H1 (cell line): ENCODE results near the gene IP6K3. TPM values are rescaled to one million over a fixed set of nuclear protein-coding genes. Genes with fewer than 3 reads are reported as not detected.

Experiments
- CTCF ChIA-PET: fragments of 300-600 bp; sonication (Branson Sonifier 250); formaldehyde crosslinking; loops from one replicate; lab custom pipeline; 2021; ENCODE audit not compliant: partially characterized antibody; lab: Charles Lee
- POLR2A ChIA-PET: fragments of 300-600 bp; sonication (Branson Sonifier 250); formaldehyde crosslinking; loops from one replicate; lab custom pipeline; 2021; ENCODE audit warnings: inconsistent platforms; ENCODE audit not compliant: partially characterized antibody; lab: Charles Lee
- DNase-seq, 2 experiments: peaks; one replicate each; pipeline versions ENCODE4 v3.0.0 to v3.0.0-alpha.2; 2010 to 2022; ENCODE audit warnings: low spot score in 2 of 2, low read depth in 1 of 2, mixed read lengths in 1 of 2
- FAIRE-seq: peaks from 2 replicates; lab custom pipeline; 2011; peaks lifted over from hg19 to GRCh38; lab: Jason Lieb, UNC
- H2AFZ ChIP-seq: 2 replicates; pipeline ENCODE4 v1.8.1; 2012; ENCODE audit warnings: low read length, inconsistent platforms
- H2AK5ac ChIP-seq: 2 replicates; pipeline ENCODE4 v1.6.1; 2013; ENCODE audit warnings: low read depth, low read length
- H2BK120ac ChIP-seq: replicated peaks from 2 replicates; pipeline ENCODE3; 2013; ENCODE audit warnings: low read depth, low read length, inconsistent platforms
- H2BK12ac ChIP-seq: 2 replicates; pipeline ENCODE4 v1.6.1; 2013; ENCODE audit warnings: low read depth, low read length
- H2BK15ac ChIP-seq: 2 replicates; pipeline ENCODE4 v1.6.1; 2013; ENCODE audit warnings: low read length
- H2BK20ac ChIP-seq: 2 replicates; pipeline ENCODE4 v1.6.1; 2013; ENCODE audit warnings: low read length
- H2BK5ac ChIP-seq: 2 replicates; pipeline ENCODE4 v1.6.1; 2013; ENCODE audit warnings: low read depth, low read length
- H3K14ac ChIP-seq: 2 replicates; pipeline ENCODE4 v1.6.1; 2013; ENCODE audit warnings: inconsistent platforms; ENCODE audit not compliant: insufficient read length
- H3K18ac ChIP-seq: 2 replicates; pipeline ENCODE4 v1.6.1; 2013; ENCODE audit warnings: low read length; ENCODE audit errors: extremely low read depth
- H3K23ac ChIP-seq: 2 replicates; pipeline ENCODE4 v1.6.1; 2013; ENCODE audit warnings: inconsistent platforms; ENCODE audit not compliant: insufficient read length
- H3K23me2 ChIP-seq: 2 replicates; pipeline ENCODE4 v1.6.1; 2013; ENCODE audit warnings: low read depth, low read length
- H3K27ac ChIP-seq: 2 replicates; pipeline ENCODE4 v1.6.1; 2011; ENCODE audit warnings: low read depth, low read length, inconsistent platforms
- H3K27me3 ChIP-seq, 4 experiments: replicated peaks in 1 of 4; 1 replicate in 1 of 4; 2 replicates in 3 of 4; pipeline versions ENCODE4 v1.6.1 to v1.8.1; 2011 to 2013; ENCODE audit warnings: low read length in 3 of 4, mild to moderate bottlenecking in 3 of 4, inconsistent platforms in 2 of 4, mixed read lengths in 2 of 4, moderate library complexity in 1 of 4; ENCODE audit not compliant: control insufficient read depth in 3 of 4, insufficient read depth in 3 of 4; ENCODE audit errors: extremely low read depth in 1 of 4
- H3K36me3 ChIP-seq, 4 experiments: 2 replicates each; pipeline versions ENCODE4 v1.6.1 to v1.8.1; 2011 to 2013; ENCODE audit warnings: mild to moderate bottlenecking in 4 of 4, low read length in 3 of 4, moderate library complexity in 2 of 4, control low read depth in 1 of 4, inconsistent platforms in 1 of 4; ENCODE audit not compliant: insufficient read depth in 4 of 4, control insufficient read depth in 2 of 4
- H3K4ac ChIP-seq: replicated peaks from 2 replicates; pipeline ENCODE3; 2013; ENCODE audit warnings: low read length, low read depth, mixed read lengths, inconsistent platforms; ENCODE audit not compliant: insufficient read length
- H3K4me1 ChIP-seq, 4 experiments: replicated peaks in 1 of 4; 1 replicate in 1 of 4; 2 replicates in 3 of 4; pipeline versions ENCODE4 v1.6.1 to v1.8.1; 2011 to 2013; ENCODE audit warnings: low read length in 3 of 4, inconsistent platforms in 2 of 4, mixed read lengths in 1 of 4; ENCODE audit not compliant: insufficient read depth in 4 of 4, control insufficient read depth in 3 of 4
- H3K4me2 ChIP-seq, 2 experiments: 2 replicates each; pipeline versions ENCODE4 v1.6.1 to v1.8.1; 2011 to 2013; ENCODE audit warnings: low read depth in 2 of 2, low read length in 2 of 2, control low read depth in 1 of 2, inconsistent platforms in 1 of 2, mild to moderate bottlenecking in 1 of 2; ENCODE audit not compliant: insufficient read depth in 1 of 2
- H3K4me3 ChIP-seq, 4 experiments: fragments of 200-600, 300-600 bp in 1 of 4; sonication (generic), shearing (Covaris generic), sonication (Bioruptor Twin) in 1 of 4; 2 replicates each; pipeline versions ENCODE4 v1.5.1 to v1.8.1; 2011 to 2016; ENCODE audit warnings: low read length in 4 of 4, low read depth in 3 of 4, control low read depth in 2 of 4, inconsistent platforms in 2 of 4, mild to moderate bottlenecking in 2 of 4, mixed read lengths in 1 of 4, moderate library complexity in 1 of 4; ENCODE audit not compliant: insufficient read depth in 2 of 4; ENCODE audit errors: extremely low read depth in 1 of 4
- H3K56ac ChIP-seq: replicated peaks from 2 replicates; pipeline ENCODE3; 2013; ENCODE audit warnings: low read depth, mild to moderate bottlenecking, mixed read lengths, low read length, inconsistent platforms; ENCODE audit not compliant: insufficient read length
- H3K79me1 ChIP-seq: 2 replicates; pipeline ENCODE4 v1.6.1; 2013; ENCODE audit warnings: low read depth, low read length, control low read depth
- H3K79me2 ChIP-seq, 2 experiments: 2 replicates each; pipeline versions ENCODE4 v1.6.1 to v1.8.1; 2012 to 2013; ENCODE audit warnings: low read length in 2 of 2, mild to moderate bottlenecking in 2 of 2, inconsistent platforms in 1 of 2; ENCODE audit not compliant: insufficient read depth in 2 of 2, control insufficient read depth in 1 of 2
- H3K9ac ChIP-seq, 4 experiments: replicated peaks in 1 of 4; 1 replicate in 1 of 4; 2 replicates in 3 of 4; pipeline versions ENCODE4 v1.6.1 to v1.8.1; 2011 to 2013; ENCODE audit warnings: low read depth in 3 of 4, low read length in 3 of 4, control low read depth in 2 of 4, mild to moderate bottlenecking in 2 of 4, moderate library complexity in 2 of 4, inconsistent platforms in 1 of 4; ENCODE audit errors: extremely low read depth in 1 of 4
- H3K9me3 ChIP-seq, 2 experiments: 2 replicates each; pipeline versions ENCODE4 v1.6.1 to v1.8.1; 2012 to 2013; ENCODE audit warnings: mild to moderate bottlenecking in 2 of 2, moderate library complexity in 2 of 2, control low read depth in 1 of 2, inconsistent platforms in 1 of 2, low read depth in 1 of 2, low read length in 1 of 2, mixed read lengths in 1 of 2; ENCODE audit not compliant: insufficient read depth in 2 of 2
- H4K20me1 ChIP-seq, 2 experiments: replicated peaks in 1 of 2; 2 replicates each; pipeline versions ENCODE3 to v1.8.1; 2011 to 2013; ENCODE audit warnings: inconsistent platforms in 2 of 2, low read length in 2 of 2, mild to moderate bottlenecking in 1 of 2; ENCODE audit not compliant: insufficient read depth in 2 of 2, control insufficient read depth in 1 of 2
- H4K5ac ChIP-seq: 2 replicates; pipeline ENCODE4 v1.6.1; 2013; ENCODE audit warnings: low read length, low read depth, mixed read lengths, inconsistent platforms; ENCODE audit not compliant: insufficient read length
- H4K8ac ChIP-seq: 2 replicates; pipeline ENCODE4 v1.8.0; 2013; ENCODE audit warnings: mild to moderate bottlenecking, moderate library complexity, low read length, inconsistent platforms; ENCODE audit not compliant: insufficient read depth; ENCODE audit errors: extremely low read depth
- H4K91ac ChIP-seq: replicated peaks from 2 replicates; pipeline ENCODE3; 2013; ENCODE audit warnings: low read length, mixed read lengths, inconsistent platforms; ENCODE audit not compliant: insufficient read length
- CHD1 ChIP-seq: IDR thresholded peaks from 2 replicates; pipeline ENCODE4 v1.6.1; 2012; ENCODE audit warnings: low read depth, low read length, improper control_type of control experiment
- CHD2 ChIP-seq: IDR thresholded peaks from 2 replicates; pipeline ENCODE4 v1.6.1; 2012; ENCODE audit warnings: low read length, improper control_type of control experiment
- EP300 ChIP-seq, 2 experiments: IDR thresholded peaks; 1 replicate in 1 of 2; 2 replicates in 1 of 2; pipeline ENCODE4 v1.6.1; 2011 to 2012; ENCODE audit warnings: low read depth in 2 of 2, low read length in 2 of 2, mild to moderate bottlenecking in 2 of 2, borderline replicate concordance in 1 of 2, inconsistent platforms in 1 of 2, moderate library complexity in 1 of 2
- MAX ChIP-seq: IDR thresholded peaks from 2 replicates; pipeline ENCODE4 v1.6.1; 2012; ENCODE audit warnings: inconsistent platforms
- NRF1 ChIP-seq: IDR thresholded peaks from 2 replicates; pipeline ENCODE4 v1.6.1; 2011; ENCODE audit warnings: mild to moderate bottlenecking, low read depth, low read length, improper control_type of control experiment
- POLR2A ChIP-seq, 2 experiments: IDR thresholded peaks; 1 replicate in 1 of 2; 2 replicates in 1 of 2; pipeline ENCODE4 v1.6.1; 2011; ENCODE audit warnings: low read depth in 2 of 2, low read length in 2 of 2, mild to moderate bottlenecking in 2 of 2; ENCODE audit errors: control extremely low read depth in 1 of 2
- POLR2AphosphoS5 ChIP-seq: IDR thresholded peaks from 2 replicates; pipeline ENCODE4 v1.6.1; 2011; ENCODE audit warnings: low read depth, low read length
- RFX5 ChIP-seq: IDR thresholded peaks from 2 replicates; pipeline ENCODE4 v1.6.1; 2011; ENCODE audit warnings: low read depth, low read length, improper control_type of control experiment, borderline replicate concordance
- SP1 ChIP-seq: IDR thresholded peaks from 2 replicates; pipeline ENCODE4 v1.6.1; 2011; ENCODE audit warnings: low read depth, low read length
- SP2 ChIP-seq: IDR thresholded peaks from 2 replicates; pipeline ENCODE4 v1.6.1; 2012; ENCODE audit warnings: mild to moderate bottlenecking, low read length, inconsistent platforms
- TCF12 ChIP-seq: IDR thresholded peaks from 2 replicates; pipeline ENCODE4 v1.6.1; 2011; ENCODE audit warnings: low read depth, mild to moderate bottlenecking, low read length
- ZNF274 ChIP-seq: IDR thresholded peaks from 2 replicates; pipeline ENCODE4 v1.7.0; 2012; ENCODE audit warnings: low read length, borderline replicate concordance; ENCODE audit errors: extremely low read depth
- WGBS, 2 experiments: shearing (Covaris generic) in 1 of 2; methylation state at CpG; one replicate each; pipeline versions ENCODE4 v1.1.6 to v1.1.7; 2013 to 2015; ENCODE audit warnings: low lambda C conversion rate in 2 of 2, mixed read lengths in 2 of 2, inconsistent platforms in 1 of 2, low coverage in 1 of 2, missing lambda C conversion rate in 1 of 2; ENCODE audit not compliant: insufficient replicate concordance in 2 of 2, insufficient coverage in 1 of 2, insufficient read length in 1 of 2; ENCODE audit errors: extremely low coverage in 1 of 2, missing lambda C conversion rate in 1 of 2; 5-methylcytosine and 5-hydroxymethylcytosine counted together
- polyA plus RNA-seq, 7 experiments: library from polyadenylated mRNA; depleted of rRNA in 3 of 7; stranded (reverse) in 5 of 7; unstranded in 2 of 7; fragments of >200 nt in 5 of 7; fragments of 200-250 nt in 2 of 7; gene quantifications; 1 replicate in 5 of 7; 2 replicates in 1 of 7; 4 replicates in 1 of 7; pipeline versions ENCODE4 v1.2.1 to v1.2.3, GENCODE V29; 2011 to 2013; ENCODE audit warnings: missing spikeins in 2 of 7, mixed read lengths in 2 of 7
- total RNA-seq: library from RNA; stranded (reverse); fragmentation: NEBNext Ultra II Directional; extraction: Animal tissue kit (Norgen Biotek cat#: 25700); gene quantifications from 2 replicates; pipeline ENCODE4 v1.2.1, GENCODE V29; 2021

The IP6K3 gene
- total and polyA plus RNA-seq, 2 of the 8 experiments (the other 6 are each of a cell fraction or from before 2014, with no cell fraction given), result 0.22 to 0.73 TPM

GRCh38 chr6:33713786-33714185 lies 32.9 kb downstream of the IP6K3 start:
- peaks cover 7 to 16% (median 13%) of the 10 kb centered on the region in 4 experiments for H3K36me3 ChIP-seq
- H4K5ac ChIP-seq, result no peak overlapping the region
- H3K9ac ChIP-seq, result no peak overlapping the region
- no peak overlapping the region for H2BK15ac ChIP-seq
- H3K79me1 ChIP-seq, result peaks cover 12% of the 10 kb centered on the region
- no peak overlapping the region for H3K14ac ChIP-seq
- no peak overlapping the region for H3K4ac ChIP-seq
- ChIA-PET CTCF (interaction anchor here (1.0 to 4.3 kb wide), 8 partner anchors 12 to 124 kb away, joined by 3 to 28 read pairs (median 5); no protein-coding TSS in a partner anchor), POLR2A (interaction anchor here (0.9 to 1.7 kb wide), 3 partner anchors 10 to 128 kb away, joined by 3 read pairs; no protein-coding TSS in a partner anchor)
- no peaks in the 10 kb centered on the region for H3K27me3 ChIP-seq
- no peak overlapping the region for H3K23ac ChIP-seq
- no peak overlapping the region for H3K18ac ChIP-seq
- H3K23me2 ChIP-seq, result peaks cover 2% of the 10 kb centered on the region; the same call in 1 of the 2 replicates
- no peak overlapping the region for H2AK5ac ChIP-seq
- H2BK120ac ChIP-seq, result no peak overlapping the region
- H3K79me2 ChIP-seq, result peaks cover 0 to 15% of the 10 kb centered on the region in 2 experiments; a peak in 2 of 4 replicates
- H2AFZ ChIP-seq, result no peak overlapping the region
- WGBS, 2 experiments, result 94% methylated on average over 2 of the region's 2 CpGs; no CpG with 5 or more reads in 1 of the 2 experiments
- H4K8ac ChIP-seq, result no peak overlapping the region
- H3K56ac ChIP-seq, result no peak overlapping the region
- H4K91ac ChIP-seq, result no peak overlapping the region
- peaks cover 2 to 14% (median 6%) of the 10 kb centered on the region in 4 experiments; a peak in 4 of 7 replicates for H3K4me1 ChIP-seq
- H2BK12ac ChIP-seq, result no peak overlapping the region
- DNase-seq, result no peak
- no peak overlapping the region for H3K4me2 ChIP-seq
- no peak overlapping the region for H3K27ac ChIP-seq
- H4K20me1 ChIP-seq, result peaks cover 0 to 3% of the 10 kb centered on the region in 2 experiments
- FAIRE-seq, result no peak
- TF ChIP-seq NRF1, result no peak
- TF ChIP-seq POLR2A (IDR thresholded peaks at IDR 0.05; ENCODE audit: control extremely low read depth in 1 of 2, low read depth in 2 of 2, low read length in 2 of 2), result no peak
- TF ChIP-seq MAX, result no peak
- TF ChIP-seq CHD1, result no peak
- no peak for TF ChIP-seq EP300 (IDR thresholded peaks at IDR 0.05; ENCODE audit: borderline replicate concordance in 1 of 2, low read depth in 2 of 2, low read length in 2 of 2)
- no peak for TF ChIP-seq RFX5
- TF ChIP-seq SP1, result no peak
- no peak for TF ChIP-seq SP2
- no peak for TF ChIP-seq TCF12
- no peak for TF ChIP-seq POLR2AphosphoS5
- no peak for TF ChIP-seq ZNF274
- no peak for TF ChIP-seq CHD2
- TF ChIP-seq, all 59 proteins: peak for 0
- no peaks in the 10 kb centered on the region for H3K9me3 ChIP-seq
- H3K4me3 ChIP-seq, result no peak overlapping the region
- H2BK20ac ChIP-seq, result no peak overlapping the region
- no peak overlapping the region for H2BK5ac ChIP-seq
